Trophoblast cell (in vitro differentiated cells and primary cell): ENCODE data around the gene PLXND1.

Experiments
- DNase-seq, 2 donors: peaks; one replicate each; pipeline ENCODE4 v3.0.0-alpha.2; 2016
- H2AFZ ChIP-seq: 2 replicates; pipeline ENCODE4 v1.6.1; 2013; ENCODE audit warnings: low read length, moderate library complexity, mild to moderate bottlenecking; ENCODE audit not compliant: insufficient read depth, poor library complexity
- H2AK5ac ChIP-seq: 2 replicates; pipeline ENCODE4 v1.6.1; 2013; ENCODE audit warnings: mild to moderate bottlenecking, low read length
- H2BK120ac ChIP-seq: 2 replicates; pipeline ENCODE4 v1.6.1; 2013; ENCODE audit warnings: low read length, mild to moderate bottlenecking, moderate library complexity; ENCODE audit not compliant: insufficient read depth, poor library complexity
- H2BK12ac ChIP-seq: 2 replicates; pipeline ENCODE4 v1.6.1; 2013; ENCODE audit warnings: mild to moderate bottlenecking, low read length, moderate library complexity
- H2BK5ac ChIP-seq: 2 replicates; pipeline ENCODE4 v1.6.1; 2013; ENCODE audit warnings: low read length, low read depth, moderate library complexity, mild to moderate bottlenecking; ENCODE audit not compliant: poor library complexity
- H3K14ac ChIP-seq: 2 replicates; pipeline ENCODE4 v1.6.1; 2013; ENCODE audit warnings: mild to moderate bottlenecking, low read length
- H3K18ac ChIP-seq: 2 replicates; pipeline ENCODE4 v1.6.1; 2013; ENCODE audit warnings: mild to moderate bottlenecking, low read length
- H3K23ac ChIP-seq: 2 replicates; pipeline ENCODE4 v1.6.1; 2013; ENCODE audit warnings: low read length
- H3K27ac ChIP-seq: 2 replicates; pipeline ENCODE4 v1.5.1; 2013; ENCODE audit warnings: low read depth, mild to moderate bottlenecking, inconsistent platforms, low read length, moderate library complexity
- H3K27me3 ChIP-seq: 2 replicates; pipeline ENCODE4 v1.6.1; 2013; ENCODE audit warnings: inconsistent platforms, mild to moderate bottlenecking, low read length, moderate library complexity; ENCODE audit not compliant: insufficient read depth
- H3K36me3 ChIP-seq, 2 experiments: 1 replicate in 1 of 2; 2 replicates in 1 of 2; pipeline ENCODE4 v1.6.1; 2013; ENCODE audit warnings: low read length in 2 of 2, mild to moderate bottlenecking in 2 of 2, moderate library complexity in 1 of 2; ENCODE audit not compliant: insufficient read depth in 2 of 2, control insufficient read depth in 1 of 2
- H3K4ac ChIP-seq: 2 replicates; pipeline ENCODE4 v1.6.1; 2013; ENCODE audit warnings: low read depth, mild to moderate bottlenecking, low read length, moderate library complexity
- H3K4me1 ChIP-seq, 2 experiments: 1 replicate in 1 of 2; 2 replicates in 1 of 2; pipeline ENCODE4 v1.6.1; 2013; ENCODE audit warnings: low read length in 2 of 2, mild to moderate bottlenecking in 2 of 2, moderate library complexity in 1 of 2; ENCODE audit not compliant: insufficient read depth in 2 of 2, control insufficient read depth in 1 of 2
- H3K4me2 ChIP-seq: 2 replicates; pipeline ENCODE4 v1.6.1; 2013; ENCODE audit warnings: inconsistent platforms, mild to moderate bottlenecking, low read length, moderate library complexity
- H3K4me3 ChIP-seq: 2 replicates; pipeline ENCODE4 v1.5.1; 2013; ENCODE audit warnings: mild to moderate bottlenecking, low read depth, low read length, inconsistent platforms
- H3K79me1 ChIP-seq: one replicate; pipeline ENCODE4 v1.6.1; 2013; ENCODE audit warnings: low read length
- H3K79me2 ChIP-seq: 2 replicates; pipeline ENCODE4 v1.6.1; 2013; ENCODE audit warnings: low read length, mild to moderate bottlenecking; ENCODE audit not compliant: control insufficient read depth, insufficient read depth, poor library complexity
- H3K9ac ChIP-seq: 2 replicates; pipeline ENCODE4 v1.6.1; 2013; ENCODE audit warnings: mild to moderate bottlenecking, low read length
- H3K9me3 ChIP-seq: 2 replicates; pipeline ENCODE4 v1.6.1; 2013; ENCODE audit warnings: low read depth, mild to moderate bottlenecking, control low read depth, inconsistent platforms, low read length; ENCODE audit not compliant: insufficient read depth
- H4K12ac ChIP-seq: 2 replicates; pipeline ENCODE4 v1.6.1; 2013; ENCODE audit warnings: low read depth, mild to moderate bottlenecking, low read length, moderate library complexity
- H4K8ac ChIP-seq: 2 replicates; pipeline ENCODE4 v1.6.1; 2013; ENCODE audit warnings: low read depth, mild to moderate bottlenecking, low read length, moderate library complexity
- H4K91ac ChIP-seq: one replicate; pipeline ENCODE4 v1.6.1; 2013; ENCODE audit warnings: low read depth, mild to moderate bottlenecking, low read length, moderate library complexity
- WGBS: extraction: QIAGEN DNeasy Blood & Tissue Kit; methylation state at CpG from one replicate; pipeline ENCODE4 v1.1.7; 2013; ENCODE audit warnings: missing lambda C conversion rate; ENCODE audit not compliant: insufficient read length, insufficient coverage; ENCODE audit errors: extremely low coverage; 5-methylcytosine and 5-hydroxymethylcytosine counted together

Gene PLXND1

GRCh38 chr3:129624347-129625071 lies 18.0 kb upstream of the PLXND1 start:
- H3K79me1 ChIP-seq: peaks cover 53% of the 10 kb centered on the region
- peaks cover 7% of the 10 kb centered on the region for H3K79me2 ChIP-seq
- no peak overlapping the region for H3K4ac ChIP-seq
- peak in 1 of 2 donors; percentile 25 for DNase-seq
- no peak overlapping the region for H3K4me2 ChIP-seq
- H3K18ac ChIP-seq: peak overlapping the region; percentile 28
- H2AFZ ChIP-seq: peak overlapping the region; percentile 5
- peak overlapping the region; percentile 47 for H2BK12ac ChIP-seq
- H3K4me3 ChIP-seq: no peak overlapping the region
- peak overlapping the region; percentile 59 for H2AK5ac ChIP-seq
- peaks cover 40 to 45% of the 10 kb centered on the region in 2 experiments for H3K4me1 ChIP-seq
- H3K27ac ChIP-seq: no peak overlapping the region
- peak overlapping the region; percentile 55 for H2BK120ac ChIP-seq
- H3K23ac ChIP-seq: no peak overlapping the region
- no peaks in the 10 kb centered on the region for H3K36me3 ChIP-seq
- H3K9me3 ChIP-seq: peaks cover 5% of the 10 kb centered on the region
- H3K9ac ChIP-seq: no peak overlapping the region
- WGBS: no CpG with 5 or more reads among the region's 11 CpGs
- no peak overlapping the region for H4K12ac ChIP-seq
- peak overlapping the region; percentile 46 for H3K14ac ChIP-seq
- H4K91ac ChIP-seq: peak overlapping the region; percentile 61
- no peaks in the 10 kb centered on the region for H3K27me3 ChIP-seq
- no peak overlapping the region for H2BK5ac ChIP-seq
- peak overlapping the region; percentile 21 for H4K8ac ChIP-seq

GRCh38 chr3:129623447-129624118 lies 17.1 kb upstream of the PLXND1 start:
- no peak overlapping the region for H3K9ac ChIP-seq
- H3K27ac ChIP-seq: no peak overlapping the region
- no peak overlapping the region for H2BK5ac ChIP-seq
- H3K4ac ChIP-seq: peak overlapping the region; percentile 18
- H4K8ac ChIP-seq: no peak overlapping the region
- H3K79me1 ChIP-seq: peaks cover 53% of the 10 kb centered on the region
- peaks cover 5% of the 10 kb centered on the region for H3K9me3 ChIP-seq
- H3K23ac ChIP-seq: no peak overlapping the region
- H2BK120ac ChIP-seq: peak overlapping the region; percentile 5
- H3K4me1 ChIP-seq: peaks cover 48 to 49% of the 10 kb centered on the region in 2 experiments
- peak overlapping the region; percentile 50 for H3K14ac ChIP-seq
- H4K12ac ChIP-seq: no peak overlapping the region
- peaks cover 7% of the 10 kb centered on the region for H3K79me2 ChIP-seq
- WGBS: no CpG with 5 or more reads among the region's 17 CpGs
- no peak overlapping the region for H3K4me3 ChIP-seq
- H3K36me3 ChIP-seq: no peaks in the 10 kb centered on the region
- H3K18ac ChIP-seq: peak overlapping the region; percentile 34
- DNase-seq: no peak
- no peak overlapping the region for H3K4me2 ChIP-seq
- H4K91ac ChIP-seq: peak overlapping the region; percentile 85
- H2BK12ac ChIP-seq: peak overlapping the region; percentile 89
- H2AK5ac ChIP-seq: peak overlapping the region; percentile 94
- peak overlapping the region; percentile 32 for H2AFZ ChIP-seq
- no peaks in the 10 kb centered on the region for H3K27me3 ChIP-seq

GRCh38 chr3:129622933-129623332 lies 16.5 kb upstream of the PLXND1 start:
- DNase-seq: no peak
- Histone ChIP-seq H2AFZ (no peak overlapping the region), H2BK120ac (peak overlapping the region; percentile 5), H3K27ac (no peak overlapping the region), H3K4ac (peak overlapping the region; percentile 26), H3K18ac (peak overlapping the region; percentile 34), H4K91ac (peak overlapping the region; percentile 85), H2AK5ac (peak overlapping the region; percentile 94), H3K79me2 (peaks cover 7% of the 10 kb centered on the region), H3K79me1 (peaks cover 53% of the 10 kb centered on the region), H3K9ac (no peak overlapping the region), H3K36me3 (no peaks in the 10 kb centered on the region), H3K27me3 (no peaks in the 10 kb centered on the region), H3K9me3 (peaks cover 5% of the 10 kb centered on the region), H3K14ac (peak overlapping the region; percentile 50), H2BK12ac (peak overlapping the region; percentile 89), H3K4me3 (no peak overlapping the region), H3K23ac (no peak overlapping the region), H3K4me1 (peaks cover 48 to 52% of the 10 kb centered on the region in 2 experiments), H3K4me2 (no peak overlapping the region), H2BK5ac (no peak overlapping the region), H4K12ac (no peak overlapping the region), H4K8ac (peak overlapping the region; percentile 18)
- WGBS: no CpG with 5 or more reads among the region's 10 CpGs

- Histone ChIP-seq H3K9me3 (peaks cover 5% of the 10 kb centered on the region), H2AFZ (no peak overlapping the region), H3K4me3 (no peak overlapping the region), H3K18ac (peak overlapping the region; percentile 64), H3K14ac (peak overlapping the region; percentile 71), H3K23ac (no peak overlapping the region), H3K4me2 (no peak overlapping the region), H3K27me3 (no peaks in the 10 kb centered on the region), H4K91ac (peak overlapping the region; percentile 85), H4K12ac (peak overlapping the region; percentile 50), H2BK120ac (peak overlapping the region; percentile 74), H2AK5ac (peak overlapping the region; percentile 94), H3K79me2 (peaks cover 5% of the 10 kb centered on the region), H3K9ac (no peak overlapping the region), H4K8ac (peak overlapping the region; percentile 30), H3K4me1 (peaks cover 48 to 52% of the 10 kb centered on the region in 2 experiments), H3K79me1 (peaks cover 48% of the 10 kb centered on the region), H2BK5ac (no peak overlapping the region), H3K27ac (peak overlapping the region; percentile 36), H3K36me3 (no peaks in the 10 kb centered on the region), H2BK12ac (peak overlapping the region; percentile 92), H3K4ac (peak overlapping the region; percentile 48)
- no CpG with 5 or more reads among the region's 12 CpGs for WGBS
- DNase-seq: no peak
These were observed 15.9 kb upstream of the PLXND1 start for GRCh38 chr3:129622226-129622874.
